HepG2 (cell line): Measurements from ENCODE around the gene DNAH8. TPM values are rescaled to one million over a fixed set of nuclear protein-coding genes. Genes with fewer than 3 reads are reported as not detected.

Experiments used
- ATAC-seq: fragments of 200-7000 bp; cut with Tn5 transposase; 3 replicates; pipeline ENCODE4 v1.9.1; 2020; ENCODE audit warnings: mild to moderate bottlenecking, moderate library complexity
- BruUV-seq: library from RNA; stranded (reverse); fragments of 400-500 nt; replicated peaks from 2 replicates; lab custom pipeline; 2021; lab: Mats Ljungman, UMichigan
- CTCF ChIA-PET: fragments of 300-600 bp; formaldehyde crosslinking; extraction: SDS; loops from one replicate; lab custom pipeline; 2021; ENCODE audit warnings: low total read pairs, inconsistent platforms, low intra/inter-chr PET ratio; lab: Yijun Ruan, JAX
- POLR2A ChIA-PET: fragments of 350-600 bp; sonication (Branson Sonifier 250); formaldehyde crosslinking; loops from one replicate; lab custom pipeline; 2020; ENCODE audit warnings: antibody characterized with exemption, inconsistent platforms; lab: Yijun Ruan, JAX
- DNase-seq: peaks from one replicate; pipeline ENCODE4 v3.0.0-alpha.2; 2015; ENCODE audit warnings: low spot score
- FAIRE-seq: peaks from 3 replicates; lab custom pipeline; 2011; peaks lifted over from hg19 to GRCh38; lab: Jason Lieb, UNC
- H2AFZ ChIP-seq: one replicate; pipeline ENCODE4 v1.6.1; 2011; ENCODE audit warnings: low read length, inconsistent platforms
- H3K27ac ChIP-seq: fragments of 300-600 bp; 3 replicates; pipeline ENCODE4 v1.8.0; 2011; ENCODE audit warnings: mixed run types, mild to moderate bottlenecking, mixed read lengths, low read length, inconsistent platforms; ENCODE audit not compliant: insufficient read depth; ENCODE audit errors: extremely low read length
- H3K27me3 ChIP-seq, 2 experiments: fragments of 200-600 bp in 1 of 2; 2 replicates in 1 of 2; 3 replicates in 1 of 2; pipeline versions ENCODE4 v1.6.0 to v1.8.0; 2011; ENCODE audit warnings: low read length in 2 of 2, mild to moderate bottlenecking in 2 of 2, moderate library complexity in 2 of 2, inconsistent platforms in 1 of 2; ENCODE audit not compliant: insufficient read depth in 2 of 2, control insufficient read depth in 1 of 2
- H3K36me3 ChIP-seq, 2 experiments: fragments of 200-600 bp in 1 of 2; replicated peaks in 1 of 2; 2 replicates in 1 of 2; 3 replicates in 1 of 2; pipeline versions ENCODE4 v1.5.1 to v1.8.0; 2011; ENCODE audit warnings: low read length in 2 of 2, inconsistent platforms in 1 of 2; ENCODE audit not compliant: insufficient read depth in 2 of 2, control insufficient read depth in 1 of 2
- H3K4me1 ChIP-seq: 2 replicates; pipeline ENCODE4 v1.5.1; 2012; ENCODE audit warnings: low read length, inconsistent platforms; ENCODE audit not compliant: insufficient read depth
- H3K4me2 ChIP-seq: 2 replicates; pipeline ENCODE4 v1.6.0; 2011; ENCODE audit warnings: low read depth, low read length, inconsistent platforms
- H3K4me3 ChIP-seq, 3 experiments: fragments of 200-600 bp in 1 of 3; sonication (generic), shearing (Covaris generic) in 1 of 3; replicated peaks in 1 of 3; 2 replicates each; pipeline ENCODE4 v1.5.1; 2011 to 2016; ENCODE audit warnings: low read length in 3 of 3, inconsistent platforms in 2 of 3, low read depth in 2 of 3, mild to moderate bottlenecking in 2 of 3, control low read depth in 1 of 3, mixed read lengths in 1 of 3; ENCODE audit not compliant: insufficient read depth in 1 of 3
- H3K79me2 ChIP-seq: one replicate; pipeline ENCODE4 v1.6.1; 2011; ENCODE audit warnings: low read length, inconsistent platforms; ENCODE audit not compliant: insufficient read depth
- H3K9ac ChIP-seq: 2 replicates; pipeline ENCODE4 v1.6.0; 2011; ENCODE audit warnings: mild to moderate bottlenecking, low read depth, low read length, inconsistent platforms; ENCODE audit not compliant: insufficient read depth
- H3K9me3 ChIP-seq: 2 replicates; pipeline ENCODE4 v1.5.1; 2012; ENCODE audit warnings: mild to moderate bottlenecking, low read length
- H4K20me1 ChIP-seq: 2 replicates; pipeline ENCODE4 v1.6.0; 2011; ENCODE audit warnings: inconsistent platforms, mild to moderate bottlenecking, low read length, moderate library complexity; ENCODE audit not compliant: insufficient read depth
- FOXK1 ChIP-seq: sonication (generic); formaldehyde crosslinking; IDR thresholded peaks from 2 replicates; pipeline ENCODE4 v1.4.0; 2020; ENCODE audit warnings: low read depth, missing genetic modification reagents, borderline replicate concordance
- MTF1 ChIP-seq: sonication (generic); formaldehyde crosslinking; IDR thresholded peaks from 2 replicates; pipeline ENCODE4 v1.5.0; 2020; ENCODE audit warnings: missing genetic modification reagents
- TOE1 ChIP-seq: sonication (generic); formaldehyde crosslinking; IDR thresholded peaks from 2 replicates; pipeline ENCODE4 v1.4.0; 2020; ENCODE audit warnings: mild to moderate bottlenecking, missing genetic modification reagents
- XRCC5 ChIP-seq: fragments of 200-400 bp; formaldehyde crosslinking; optimal IDR thresholded peaks from 2 replicates; pipeline ENCODE3; 2017; ENCODE audit warnings: mild to moderate bottlenecking, low read length
- ZFP62 ChIP-seq: sonication (generic); formaldehyde crosslinking; IDR thresholded peaks from 2 replicates; pipeline ENCODE4 v1.4.0; 2020; ENCODE audit warnings: missing genetic modification reagents
- ZNF276 ChIP-seq: sonication (generic); formaldehyde crosslinking; IDR thresholded peaks from 2 replicates; pipeline ENCODE4 v1.4.0; 2020; ENCODE audit warnings: mild to moderate bottlenecking, low read depth, missing genetic modification reagents
- ZNF773 ChIP-seq: sonication (generic); formaldehyde crosslinking; IDR thresholded peaks from 2 replicates; pipeline ENCODE4 v1.4.0; 2020; ENCODE audit warnings: missing genetic modification reagents, borderline replicate concordance
- ZNF883 ChIP-seq: sonication (generic); formaldehyde crosslinking; IDR thresholded peaks from 2 replicates; pipeline ENCODE4 v1.5.1; 2020; ENCODE audit warnings: mild to moderate bottlenecking, missing genetic modification reagents; ENCODE audit errors: not compliant biosample characterization
- WGBS: methylation state at CpG from one replicate; pipeline ENCODE4 v1.1.6; 2017; ENCODE audit warnings: low lambda C conversion rate; 5-methylcytosine and 5-hydroxymethylcytosine counted together
- in situ Hi-C: cut with HindIII; loops from 2 replicates; pipeline ENCODE4 v1.10.0; 2017; ENCODE audit warnings: low pct_unique_long_range_greater_than_20kb; ENCODE audit not compliant: extremely low pct_ligation_motif_present
- intact Hi-C: fragments of 100-400 bp; cut with micrococcal nuclease; formaldehyde crosslinking; loops from one replicate; pipeline ENCODE4 v1.10.0; 2022; ENCODE audit not compliant: unreplicated experiment
- polyA plus RNA-seq, 8 experiments: library from polyadenylated mRNA; depleted of rRNA in 3 of 8; stranded (reverse) in 7 of 8; unstranded in 1 of 8; fragments of >200 nt; fragmentation: Illumina TruSeq in 4 of 8; extraction: Trizol in 4 of 8; gene quantifications; 2 replicates each; pipeline versions ENCODE4 v1.2.1 to v1.2.3, GENCODE V29; 2011 to 2016; ENCODE audit warnings: low read depth in 4 of 8, missing spikeins in 1 of 8, mixed read lengths in 1 of 8; ENCODE audit not compliant: insufficient read depth in 1 of 8
- total RNA-seq, 5 experiments: library from RNA; depleted of rRNA; stranded (reverse); fragments of >200 nt; fragmentation: Illumina TruSeq; extraction: Trizol; gene quantifications; 2 replicates each; pipeline ENCODE4 v1.2.3, GENCODE V29; 2016; ENCODE audit warnings: low read depth in 1 of 5
- TF ChIP-seq, protein P1 (sequence below): sonication (generic); formaldehyde crosslinking; IDR thresholded peaks from 2 replicates; pipeline ENCODE4 v1.5.0; 2020; ENCODE audit warnings: mild to moderate bottlenecking, missing genetic modification reagents, moderate library complexity

The DNAH8 gene
- total and polyA plus RNA-seq, 2 of the 13 experiments (the other 11 are each of a cell fraction or from before 2014, with no cell fraction given) = not detected

DNA sequence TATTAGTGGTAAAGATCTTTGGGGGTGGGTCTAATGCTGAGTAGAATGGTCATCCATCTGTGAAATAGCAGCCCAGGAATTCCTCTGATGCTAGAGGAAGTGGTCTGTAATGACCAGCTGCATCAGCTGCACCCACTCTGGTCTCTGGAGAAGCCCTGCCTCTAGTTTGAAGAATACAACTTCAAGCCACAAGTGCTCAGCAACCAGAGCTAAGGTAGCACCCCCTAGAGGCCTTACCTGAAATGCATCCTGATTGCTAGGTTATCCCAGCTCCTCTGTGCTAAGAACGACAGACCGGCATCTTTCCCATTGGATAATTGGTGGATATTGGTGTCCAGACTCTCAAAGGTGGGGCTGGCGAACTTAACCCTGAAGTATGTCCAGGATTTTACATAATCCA lies 58.2 kb downstream of the DNAH8 start:
- peak; percentile 87 for ATAC-seq
- peak; percentile 84 for FAIRE-seq
- Histone ChIP-seq H3K9me3 (no peaks in the 10 kb centered on the region), H3K79me2 (no peaks in the 10 kb centered on the region), H3K4me3 (no peak overlapping the region), H4K20me1 (no peaks in the 10 kb centered on the region), H3K4me1 (no peaks in the 10 kb centered on the region), H3K27me3 (peaks cover 0 to 1% of the 10 kb centered on the region in 2 experiments; a peak in 1 of 5 replicates), H3K9ac (no peak overlapping the region), H2AFZ (no peak overlapping the region), H3K4me2 (no peak overlapping the region), H3K36me3 (no peaks in the 10 kb centered on the region), H3K27ac (no peak overlapping the region)
- WGBS = 33% methylated on average over 3 of the region's 3 CpGs
- in situ Hi-C loops (no loop called here), intact Hi-C loops (no loop called here)
- peak; percentile 19 for DNase-seq
- CTCF ChIA-PET = no interaction called here
- BruUV-seq = no TSS peak
- TF ChIP-seq ZNF773 (no peak), XRCC5 (peak; percentile 54)
- TF ChIP-seq, protein P1, sequence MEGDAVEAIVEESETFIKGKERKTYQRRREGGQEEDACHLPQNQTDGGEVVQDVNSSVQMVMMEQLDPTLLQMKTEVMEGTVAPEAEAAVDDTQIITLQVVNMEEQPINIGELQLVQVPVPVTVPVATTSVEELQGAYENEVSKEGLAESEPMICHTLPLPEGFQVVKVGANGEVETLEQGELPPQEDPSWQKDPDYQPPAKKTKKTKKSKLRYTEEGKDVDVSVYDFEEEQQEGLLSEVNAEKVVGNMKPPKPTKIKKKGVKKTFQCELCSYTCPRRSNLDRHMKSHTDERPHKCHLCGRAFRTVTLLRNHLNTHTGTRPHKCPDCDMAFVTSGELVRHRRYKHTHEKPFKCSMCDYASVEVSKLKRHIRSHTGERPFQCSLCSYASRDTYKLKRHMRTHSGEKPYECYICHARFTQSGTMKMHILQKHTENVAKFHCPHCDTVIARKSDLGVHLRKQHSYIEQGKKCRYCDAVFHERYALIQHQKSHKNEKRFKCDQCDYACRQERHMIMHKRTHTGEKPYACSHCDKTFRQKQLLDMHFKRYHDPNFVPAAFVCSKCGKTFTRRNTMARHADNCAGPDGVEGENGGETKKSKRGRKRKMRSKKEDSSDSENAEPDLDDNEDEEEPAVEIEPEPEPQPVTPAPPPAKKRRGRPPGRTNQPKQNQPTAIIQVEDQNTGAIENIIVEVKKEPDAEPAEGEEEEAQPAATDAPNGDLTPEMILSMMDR (CRISPR knock-in tag) = peak; percentile 57
- TF ChIP-seq, all 625 proteins: peak for 2
- POLR2A ChIA-PET = no interaction called here

DNA sequence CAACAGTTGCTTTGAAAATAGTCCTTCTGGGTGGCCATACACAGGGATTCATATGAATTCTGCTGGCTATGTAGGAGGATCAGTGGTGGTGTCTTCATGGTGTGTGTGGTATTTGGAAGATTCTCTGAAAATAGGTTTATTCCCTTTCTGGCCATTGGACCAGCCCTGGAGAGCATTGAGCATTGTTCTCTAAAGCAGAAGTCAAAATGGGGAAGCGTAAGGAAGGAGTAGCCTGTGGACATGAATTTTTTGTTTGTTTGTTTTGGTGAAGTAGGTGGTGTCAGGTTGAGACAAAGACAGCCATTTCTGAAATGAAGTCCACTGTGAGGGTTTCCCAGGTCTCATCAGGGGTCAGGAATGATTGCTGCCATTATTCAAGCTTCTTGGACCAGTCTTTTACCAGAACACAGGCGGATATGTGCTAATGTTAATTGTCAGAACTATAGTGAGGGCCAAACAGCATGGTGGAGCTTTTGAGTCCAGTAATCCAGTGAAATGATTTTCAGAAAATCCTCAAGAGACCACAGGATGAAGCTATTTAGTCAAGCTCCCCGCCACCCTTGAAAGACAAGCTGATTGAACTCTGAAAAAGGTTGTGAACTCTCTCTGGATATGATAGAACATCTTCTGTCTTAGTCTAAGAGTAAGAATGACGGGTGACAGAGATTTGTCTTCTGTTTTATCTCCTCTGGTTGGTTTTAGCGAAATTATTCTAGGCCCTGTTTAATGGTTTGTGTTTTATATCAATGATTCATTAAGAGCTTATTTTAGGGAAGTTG lies 60.0 kb downstream of the DNAH8 start:
- Histone ChIP-seq H3K9me3 (no peaks in the 10 kb centered on the region), H4K20me1 (no peaks in the 10 kb centered on the region), H3K27ac (no peak overlapping the region), H3K4me3 (no peak overlapping the region), H3K27me3 (0 out of 5 replicates have a peak, but pooled peaks cover 0 to 1% of the 10 kb centered on the region in 2 experiments), H3K9ac (no peak overlapping the region), H3K4me2 (no peak overlapping the region), H2AFZ (no peak overlapping the region), H3K79me2 (no peaks in the 10 kb centered on the region), H3K4me1 (no peaks in the 10 kb centered on the region), H3K36me3 (no peaks in the 10 kb centered on the region)
- intact Hi-C loops = no loop called here
- TF ChIP-seq ZNF883 (CRISPR knock-in tag) (no peak), FOXK1 (CRISPR knock-in tag) (no peak), MTF1 (CRISPR knock-in tag) (no peak), TOE1 (CRISPR knock-in tag) (no peak), ZNF276 (CRISPR knock-in tag) (no peak), ZFP62 (CRISPR knock-in tag) (no peak)
- TF ChIP-seq, protein P1 (CRISPR knock-in tag) = no peak
- WGBS = 24% methylated on average over 5 of the region's 5 CpGs
- DNase-seq (no peak), ATAC-seq (no peak), FAIRE-seq (no peak)
- POLR2A ChIA-PET = no interaction called here
- BruUV-seq = no TSS peak
- CTCF ChIA-PET = no interaction called here
- in situ Hi-C loops = no loop called here
